ENCODE data around the gene S1PR4. TPM values are rescaled to one million over a fixed set of nuclear protein-coding genes. Genes with fewer than 3 reads are reported as not detected.

Gene S1PR4
- total and polyA plus RNA-seq, 2 experiments from 2014 or later = 0.24 TPM; not detected in 1

GRCh38 chr19:3204646-3205275 is 26.2 kb downstream of the S1PR4 start:
- Histone ChIP-seq H3K4me2 (no peak overlapping the region), H3K9me2 (ENCODE audit: insufficient read depth) (no peaks in the 10 kb centered on the region), H3K27me3 (ENCODE audit: insufficient read depth) (no peaks in the 10 kb centered on the region), H3F3A (replicated peaks; ENCODE audit: low read depth) (no peaks in the 10 kb centered on the region), H2AFZ (no peak overlapping the region), H4K20me1 (replicated peaks; ENCODE audit: insufficient read depth) (peaks cover 3% of the 10 kb centered on the region; the same call in 1 of the 2 replicates), H3K79me2 (replicated peaks; ENCODE audit: insufficient read depth) (no peaks in the 10 kb centered on the region), H3K4me1 (ENCODE audit: insufficient read depth) (no peaks in the 10 kb centered on the region), H3K36me3 (ENCODE audit: insufficient read depth) (peaks cover 12% of the 10 kb centered on the region), H3K4me3 (no peak overlapping the region), H3K27ac (ENCODE audit: low read depth) (no peak overlapping the region)
- no peaks in the 10 kb centered on the region for H3K9me3 Mint-ChIP-seq
- DNase-seq (ENCODE audit: low spot score) (no peak), ATAC-seq (no peak)
- peaks cover 3% of the 10 kb centered on the region; the same call in 1 of the 3 replicates for H3K4me1 Mint-ChIP-seq
- H3K27me3 Mint-ChIP-seq (ENCODE audit: insufficient read depth, low read depth, poor library complexity) = peaks cover 9% of the 10 kb centered on the region
- H3K36me3 Mint-ChIP-seq (ENCODE audit: low read depth) = peaks cover 25% of the 10 kb centered on the region
- TF ChIP-seq ZNF114 (CRISPR knock-in tag; IDR thresholded peaks at IDR 0.05) = no peak
- no peak for TF ChIP-seq ZNF331 (CRISPR knock-in tag; IDR thresholded peaks at IDR 0.05; ENCODE audit: low read depth)
- TF ChIP-seq, protein P1, sequence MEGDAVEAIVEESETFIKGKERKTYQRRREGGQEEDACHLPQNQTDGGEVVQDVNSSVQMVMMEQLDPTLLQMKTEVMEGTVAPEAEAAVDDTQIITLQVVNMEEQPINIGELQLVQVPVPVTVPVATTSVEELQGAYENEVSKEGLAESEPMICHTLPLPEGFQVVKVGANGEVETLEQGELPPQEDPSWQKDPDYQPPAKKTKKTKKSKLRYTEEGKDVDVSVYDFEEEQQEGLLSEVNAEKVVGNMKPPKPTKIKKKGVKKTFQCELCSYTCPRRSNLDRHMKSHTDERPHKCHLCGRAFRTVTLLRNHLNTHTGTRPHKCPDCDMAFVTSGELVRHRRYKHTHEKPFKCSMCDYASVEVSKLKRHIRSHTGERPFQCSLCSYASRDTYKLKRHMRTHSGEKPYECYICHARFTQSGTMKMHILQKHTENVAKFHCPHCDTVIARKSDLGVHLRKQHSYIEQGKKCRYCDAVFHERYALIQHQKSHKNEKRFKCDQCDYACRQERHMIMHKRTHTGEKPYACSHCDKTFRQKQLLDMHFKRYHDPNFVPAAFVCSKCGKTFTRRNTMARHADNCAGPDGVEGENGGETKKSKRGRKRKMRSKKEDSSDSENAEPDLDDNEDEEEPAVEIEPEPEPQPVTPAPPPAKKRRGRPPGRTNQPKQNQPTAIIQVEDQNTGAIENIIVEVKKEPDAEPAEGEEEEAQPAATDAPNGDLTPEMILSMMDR (conservative IDR thresholded peaks at IDR 0.05; ENCODE audit: low read depth in 2 of 2) = no peak
- TF ChIP-seq EZH2phosphoT487 (IDR thresholded peaks at IDR 0.05; ENCODE audit: unreplicated experiment) = no peak
- H3K27ac Mint-ChIP-seq = no peak overlapping the region
- H3K4me3 Mint-ChIP-seq = no peak overlapping the region

- Histone ChIP-seq H3K9me2 (ENCODE audit: insufficient read depth) (no peaks in the 10 kb centered on the region), H3K79me2 (replicated peaks; ENCODE audit: insufficient read depth) (no peaks in the 10 kb centered on the region), H3K27me3 (ENCODE audit: insufficient read depth) (no peaks in the 10 kb centered on the region), H4K20me1 (replicated peaks; ENCODE audit: insufficient read depth) (peaks cover 6% of the 10 kb centered on the region; the same call in 1 of the 2 replicates), H3F3A (replicated peaks; ENCODE audit: low read depth) (no peaks in the 10 kb centered on the region), H3K4me3 (no peak overlapping the region), H3K4me2 (no peak overlapping the region), H3K27ac (ENCODE audit: low read depth) (no peak overlapping the region), H2AFZ (no peak overlapping the region), H3K4me1 (ENCODE audit: insufficient read depth) (peaks cover 4% of the 10 kb centered on the region; the same call in 1 of the 2 replicates), H3K36me3 (ENCODE audit: insufficient read depth) (peaks cover 12% of the 10 kb centered on the region)
- Mint-ChIP-seq H3K9me3 (no peaks in the 10 kb centered on the region), H3K27ac (no peak overlapping the region), H3K27me3 (ENCODE audit: insufficient read depth, low read depth, poor library complexity) (peaks cover 10% of the 10 kb centered on the region), H3K36me3 (ENCODE audit: low read depth) (peaks cover 25% of the 10 kb centered on the region), H3K4me3 (no peak overlapping the region), H3K4me1 (peaks cover 8% of the 10 kb centered on the region)
- DNase-seq (ENCODE audit: low spot score) = no peak
- no peak for ATAC-seq
- TF ChIP-seq NANOG (IDR thresholded peaks at IDR 0.05; ENCODE audit: borderline replicate concordance) (no peak), ETS1 (IDR thresholded peaks at IDR 0.05) (no peak), ZNF114 (CRISPR knock-in tag; IDR thresholded peaks at IDR 0.05) (no peak), ZNF331 (CRISPR knock-in tag; IDR thresholded peaks at IDR 0.05; ENCODE audit: low read depth) (no peak), JUNB (IDR thresholded peaks at IDR 0.05; ENCODE audit: unreplicated experiment) (no peak), ZNF462 (CRISPR knock-in tag; IDR thresholded peaks at IDR 0.05) (no peak)
- TF ChIP-seq, protein P1 (conservative IDR thresholded peaks at IDR 0.05; ENCODE audit: low read depth in 2 of 2) = no peak
Observed at GRCh38 chr19:3206216-3206953, 27.8 kb downstream of the S1PR4 start.

Measured in GM23338 (cell line).